ENCODE results near the gene ACSF3.
A peak's percentile ranks its signal among the peaks of the same experiment; 100 is the strongest.

Gene ACSF3

GRCh38 chr16:89192956-89193575 lies 99.4 kb downstream of the ACSF3 start:
- peak; percentile 71 to 72 for DNase-seq

- DNase-seq: no peak
Measured at GRCh38 chr16:89193576-89194293, 100.1 kb downstream of the ACSF3 start.

GRCh38 chr16:89194340-89195311 lies 101.0 kb downstream of the ACSF3 start:
- DNase-seq: no peak

GRCh38 chr16:89195521-89196171 lies 102.0 kb downstream of the ACSF3 start:
- DNase-seq: no peak

- DNase-seq: no peak
Measured at GRCh38 chr16:89197033-89197632, 103.5 kb downstream of the ACSF3 start.

- no peak for DNase-seq
Measured at GRCh38 chr16:89197633-89198416, 104.2 kb downstream of the ACSF3 start.

GRCh38 chr16:89198417-89199240 lies 105.0 kb downstream of the ACSF3 start:
- no peak for DNase-seq

GRCh38 chr16:89199241-89200123 lies 105.8 kb downstream of the ACSF3 start:
- DNase-seq: no peak

- no peak for DNase-seq
Measured at GRCh38 chr16:89200124-89200849, 106.6 kb downstream of the ACSF3 start, which contains the start of gene SLC22A31. Gene SLC22A31 (minus strand): TSS chr16:89200537. CDS start chr16:89200501, 36 bp downstream.

- no peak for DNase-seq
Measured at GRCh38 chr16:89200850-89201411, 107.3 kb downstream of the ACSF3 start.

GRCh38 chr16:89201439-89202377 lies 108.1 kb downstream of the ACSF3 start:
- DNase-seq: peak; percentile 80 to 87

- DNase-seq: no peak
Measured at GRCh38 chr16:89202422-89203215, 109.0 kb downstream of the ACSF3 start.

All from CD4-positive, alpha-beta T cell treated with Interferon alpha-2 for 1 hour (primary cell).